IPS-18c (cell line): Measurements from ENCODE around the gene PROSER2.

Experiments used
- H3K4me3 ChIP-seq: 2 replicates; pipeline ENCODE4 v1.7.0; 2013; ENCODE audit warnings: low read depth, mild to moderate bottlenecking, low read length, moderate library complexity; ENCODE audit not compliant: insufficient read depth
- H3K9me3 ChIP-seq: one replicate; pipeline ENCODE4 v1.6.1; 2013; ENCODE audit warnings: mild to moderate bottlenecking, low read length, moderate library complexity; ENCODE audit not compliant: control insufficient read depth, insufficient read depth

The PROSER2 gene

DNA sequence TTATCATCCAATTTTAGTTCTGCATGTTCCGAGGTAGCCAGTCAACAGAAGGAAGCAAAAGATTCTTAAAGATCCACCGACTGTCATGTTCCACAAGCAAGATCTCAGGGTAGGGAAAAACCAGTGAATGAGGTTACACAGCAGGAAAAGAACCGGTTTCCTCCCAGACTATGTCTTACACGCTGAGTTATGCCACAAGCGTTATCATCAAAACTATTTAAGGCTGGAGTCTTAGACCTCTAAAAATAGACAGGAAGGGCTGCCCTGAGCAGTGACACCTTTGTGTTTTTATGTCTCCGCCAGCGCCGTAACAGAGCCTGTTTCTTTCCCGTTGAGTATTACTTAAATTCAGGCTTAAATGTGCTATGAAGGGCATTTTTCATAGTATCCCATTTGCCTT lies 48.3 kb downstream of the PROSER2 start:
- no peak overlapping the region for H3K4me3 ChIP-seq

DNA sequence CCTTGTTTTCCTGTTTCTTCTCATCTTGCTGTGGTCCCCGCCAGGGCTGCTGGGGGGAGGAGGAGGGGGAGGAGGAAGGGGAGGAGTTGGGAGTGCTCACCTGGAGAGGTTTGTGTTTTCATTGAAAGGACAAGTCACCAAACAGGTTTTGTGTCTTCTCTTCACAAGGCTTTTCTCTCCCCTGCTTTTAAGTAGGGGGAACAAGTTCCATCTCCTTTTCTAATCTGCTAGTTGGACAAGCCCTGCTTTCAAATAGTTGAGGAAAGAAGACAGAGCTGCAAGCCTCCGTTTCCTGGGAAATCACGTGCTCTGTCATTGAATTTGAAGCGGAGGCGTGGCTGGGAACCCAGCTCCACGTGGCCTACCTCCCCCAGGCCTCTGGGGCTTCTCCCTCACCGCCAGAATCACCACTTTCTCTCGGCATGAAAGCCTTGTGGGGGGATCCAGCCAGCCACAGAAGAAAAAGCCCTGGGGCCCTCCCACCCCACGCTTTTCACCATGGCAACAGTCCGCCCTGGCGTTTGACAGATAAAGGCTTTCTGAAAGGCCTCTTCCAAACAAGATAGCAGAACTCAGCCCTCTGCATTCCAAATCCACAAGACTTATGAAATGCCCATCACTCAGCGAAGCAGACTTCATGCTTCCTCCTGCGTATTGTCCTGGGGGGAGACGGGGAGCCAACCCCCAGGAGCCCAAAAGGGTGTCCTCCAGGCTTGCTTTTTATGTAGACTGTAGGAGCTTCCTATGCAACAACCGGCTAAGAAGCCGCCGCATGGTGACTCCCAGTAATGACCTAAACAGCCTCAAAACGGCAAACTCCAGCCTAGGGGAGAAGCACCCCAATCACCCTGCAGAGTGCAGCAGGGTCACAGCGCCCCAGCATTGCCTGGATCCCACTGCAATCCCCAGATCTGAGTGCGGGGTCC lies 51.7 kb downstream of the PROSER2 start:
- Histone ChIP-seq H3K9me3 (no peaks in the 10 kb centered on the region), H3K4me3 (no peak overlapping the region)

More for the DNA sequence above, 48.3 kb downstream of the PROSER2 start:
- no peaks in the 10 kb centered on the region for H3K9me3 ChIP-seq

DNA sequence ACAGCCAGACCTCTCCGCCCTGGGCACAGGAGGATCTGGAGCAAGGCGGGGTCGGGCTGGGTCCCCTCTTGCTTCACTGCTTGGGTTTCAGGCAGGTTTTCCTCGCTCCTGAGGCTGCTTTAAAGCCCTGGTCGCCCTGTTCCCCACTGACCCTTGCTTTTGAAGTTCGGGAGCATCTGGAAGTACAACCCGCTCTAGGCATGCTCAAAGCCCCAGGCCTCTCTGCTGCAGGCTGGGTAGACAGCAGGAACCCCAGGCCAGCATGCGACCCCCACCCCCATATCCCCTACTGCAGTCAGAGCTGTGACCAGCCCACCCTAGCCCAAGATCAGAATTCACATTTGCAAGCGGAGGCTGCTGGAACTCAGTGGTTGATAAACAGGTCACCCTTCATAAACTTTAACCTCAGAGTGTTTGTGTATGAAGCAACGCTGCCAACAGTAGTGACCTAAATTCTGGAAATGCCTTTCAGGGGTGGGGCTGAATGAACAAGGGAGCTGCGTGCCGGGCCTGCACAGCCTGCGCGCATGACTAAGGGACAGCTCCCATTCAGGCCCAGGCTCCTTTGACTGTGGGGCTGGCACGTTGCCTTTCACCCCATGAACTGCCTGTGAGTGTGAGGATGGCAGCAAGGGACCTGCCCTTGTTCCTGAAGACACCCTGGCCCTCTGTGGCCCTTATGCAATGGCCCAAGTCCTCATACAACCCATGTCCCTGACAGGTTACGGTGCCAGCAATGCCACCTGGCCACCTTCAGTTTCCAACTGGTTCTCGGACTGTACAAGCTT lies 52.5 kb downstream of the PROSER2 start:
- Histone ChIP-seq H3K9me3 (no peaks in the 10 kb centered on the region), H3K4me3 (no peak overlapping the region; the same call in 1 of the 2 replicates)

DNA sequence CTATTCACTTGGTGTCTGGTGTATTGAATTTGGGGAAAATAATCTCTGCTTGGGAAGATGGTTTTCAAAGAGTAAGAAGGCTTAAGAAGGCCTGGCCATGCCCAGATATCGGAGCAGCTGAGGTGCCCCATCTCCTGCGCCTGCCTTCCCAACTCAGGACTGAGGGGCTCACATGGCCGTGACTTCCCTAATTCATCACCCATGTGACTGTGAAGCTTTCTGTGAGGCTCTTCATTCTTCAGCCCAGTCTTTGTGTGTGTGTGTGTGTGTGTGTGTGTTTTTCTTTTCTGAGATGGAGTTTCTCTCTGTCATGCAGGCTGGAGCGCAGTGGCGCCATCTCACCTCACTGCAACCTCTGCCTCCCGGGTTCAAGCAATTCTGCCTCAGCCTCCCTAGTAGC lies 53.2 kb downstream of the PROSER2 start:
- H3K9me3 ChIP-seq, result no peaks in the 10 kb centered on the region

DNA sequence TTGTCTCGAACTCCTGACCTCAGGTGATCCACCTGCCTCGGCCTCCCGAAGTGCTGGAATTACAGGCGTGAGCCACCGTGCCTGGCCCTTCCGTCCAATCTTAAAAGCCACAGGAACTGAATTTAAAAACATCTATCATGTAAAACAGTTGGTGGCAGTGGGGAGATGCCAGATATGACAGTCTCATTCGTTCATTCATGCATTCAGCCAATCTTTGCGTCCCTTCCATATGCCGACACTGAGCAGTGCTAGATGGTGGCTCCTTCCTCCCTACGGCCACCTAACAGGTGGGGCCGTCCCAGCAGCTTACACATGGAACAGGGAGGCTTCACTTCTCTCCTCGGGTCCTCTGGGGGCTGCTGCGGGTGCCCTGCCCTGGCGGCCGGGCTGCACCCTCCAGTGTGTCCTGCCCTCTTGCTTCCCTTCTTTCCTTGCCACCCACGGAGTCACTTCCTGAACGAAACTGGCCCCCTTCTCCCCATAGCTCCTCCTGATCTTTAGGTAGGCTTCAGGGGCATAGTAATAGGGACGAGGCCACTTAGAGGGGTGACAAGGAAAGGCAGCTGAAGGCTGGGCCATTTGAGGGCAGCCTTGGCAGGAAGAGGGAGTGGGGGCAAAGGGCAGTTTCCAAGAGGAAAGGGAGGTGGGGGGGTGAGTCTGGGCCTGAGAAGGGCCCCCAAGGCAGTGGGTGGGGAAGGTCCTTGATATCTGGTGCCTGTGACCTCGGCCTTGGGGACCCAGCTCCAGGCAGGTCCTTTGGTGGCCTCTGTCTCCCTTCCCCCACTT lies 53.8 kb downstream of the PROSER2 start:
- H3K9me3 ChIP-seq, result no peaks in the 10 kb centered on the region
- no peak overlapping the region for H3K4me3 ChIP-seq

More for the DNA sequence above, 53.2 kb downstream of the PROSER2 start:
- H3K4me3 ChIP-seq, result no peak overlapping the region

DNA sequence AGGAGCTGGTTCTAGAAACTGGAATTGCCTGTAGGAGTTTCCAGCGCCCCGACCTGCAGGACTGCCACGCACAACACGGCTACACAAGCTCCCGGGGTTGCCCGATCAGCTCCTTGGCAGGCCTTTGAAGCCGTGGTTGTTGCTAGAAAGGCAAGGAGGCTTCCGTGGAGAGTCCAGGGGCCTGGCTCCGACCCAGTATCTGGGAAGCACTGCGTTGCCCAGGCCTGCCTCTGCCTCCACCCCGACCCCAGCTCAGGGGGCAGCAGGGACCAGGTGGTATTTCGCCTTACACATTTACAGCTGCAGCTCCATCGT lies 54.4 kb downstream of the PROSER2 start:
- Histone ChIP-seq H3K9me3 (no peaks in the 10 kb centered on the region), H3K4me3 (no peak overlapping the region)

DNA sequence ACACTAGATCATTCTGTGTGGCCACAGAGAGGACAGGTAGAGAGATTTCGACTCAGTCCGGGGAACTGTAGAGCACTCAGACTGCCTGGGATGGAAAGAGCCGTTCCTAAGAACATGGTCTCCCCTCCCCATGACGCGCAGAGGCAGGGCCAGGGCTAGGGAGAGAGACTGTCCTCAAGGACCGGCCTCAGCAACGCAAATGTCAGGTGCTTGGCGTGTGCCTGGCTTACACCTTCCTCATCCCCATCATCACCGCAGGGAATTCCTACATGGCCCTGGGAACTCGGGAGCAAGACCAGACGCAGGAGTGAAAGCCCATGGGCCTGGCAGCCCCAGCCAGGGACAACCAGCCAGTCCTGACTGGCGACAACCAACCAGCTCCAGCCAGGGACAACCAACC lies 55.6 kb downstream of the PROSER2 start:
- no peaks in the 10 kb centered on the region for H3K9me3 ChIP-seq
- H3K4me3 ChIP-seq, result no peak overlapping the region

DNA sequence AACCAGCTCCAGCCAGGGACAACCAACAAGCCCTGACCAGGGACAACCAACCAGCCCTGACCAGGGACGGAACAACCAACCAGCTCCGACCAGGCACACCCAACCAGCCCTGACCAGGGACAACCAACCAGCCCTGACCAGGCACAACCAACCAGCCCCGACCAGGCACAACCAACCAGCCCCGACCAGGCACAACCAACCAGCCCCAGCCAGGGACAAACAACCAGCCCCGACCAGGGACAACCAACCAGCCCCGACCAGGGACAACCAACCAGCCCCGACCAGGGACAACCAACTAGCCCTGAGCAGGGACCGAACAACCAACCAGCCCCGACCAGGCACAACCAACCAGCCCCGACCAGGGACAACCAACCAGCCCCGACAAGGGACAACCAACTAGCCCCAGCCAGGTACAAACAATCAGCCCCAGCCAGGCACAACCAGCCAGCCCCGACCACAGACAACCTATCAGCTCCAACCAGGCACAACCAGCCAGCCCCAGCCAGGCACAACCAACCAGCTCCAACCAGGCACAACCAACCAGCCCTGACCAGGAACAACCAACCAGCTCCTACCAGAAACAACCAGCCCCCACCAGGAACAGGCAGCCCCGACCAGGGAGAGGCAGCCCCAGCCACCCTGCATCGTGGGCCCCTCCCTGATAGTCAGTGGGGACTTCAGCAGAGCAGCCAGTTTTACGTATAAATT lies 56.4 kb downstream of the PROSER2 start:
- Histone ChIP-seq H3K9me3 (no peaks in the 10 kb centered on the region), H3K4me3 (no peak overlapping the region)

DNA sequence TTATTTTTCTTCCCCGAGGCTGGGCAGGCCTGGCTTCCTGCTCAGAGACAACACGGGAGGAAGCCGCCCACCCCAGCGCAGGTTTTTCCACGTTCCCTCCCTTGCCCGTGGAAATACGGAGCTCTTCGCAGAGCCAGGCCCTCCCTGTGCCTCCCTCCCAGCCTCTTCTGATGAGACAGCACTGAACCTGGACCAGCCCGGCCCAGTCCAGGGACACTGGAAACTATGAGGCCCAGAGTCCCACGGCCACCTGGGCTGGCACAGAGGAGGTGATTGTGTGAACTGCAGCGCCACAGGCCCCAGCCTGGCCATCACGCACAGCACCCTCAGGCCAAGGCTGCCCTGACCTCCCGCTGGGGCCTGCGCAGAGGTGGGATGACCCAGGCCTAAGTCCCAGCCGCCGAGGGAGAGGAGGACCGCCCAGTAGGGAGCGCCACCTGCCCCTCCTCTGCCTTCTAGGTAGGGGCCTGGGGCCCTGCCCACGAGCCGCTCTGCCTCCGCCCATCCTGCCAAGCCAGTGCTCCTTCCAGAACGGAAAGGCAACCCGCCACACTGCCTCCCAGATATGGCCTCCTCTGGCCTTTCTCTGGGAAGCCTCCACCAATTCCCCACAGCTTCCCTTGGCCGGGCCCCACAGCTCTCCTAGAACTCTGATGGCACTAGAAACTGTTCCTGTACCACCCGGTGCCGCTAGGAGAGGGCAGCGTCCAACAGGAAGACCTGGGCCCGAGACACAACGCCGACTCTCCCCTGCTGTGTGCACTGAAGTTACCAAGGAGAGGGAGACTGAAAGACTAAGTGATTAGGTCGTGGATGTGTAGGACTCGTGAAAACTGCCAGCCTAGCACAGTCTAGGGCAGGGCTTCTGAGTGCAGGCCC lies 57.2 kb downstream of the PROSER2 start:
- no peak overlapping the region for H3K4me3 ChIP-seq
- H3K9me3 ChIP-seq, result no peaks in the 10 kb centered on the region

DNA sequence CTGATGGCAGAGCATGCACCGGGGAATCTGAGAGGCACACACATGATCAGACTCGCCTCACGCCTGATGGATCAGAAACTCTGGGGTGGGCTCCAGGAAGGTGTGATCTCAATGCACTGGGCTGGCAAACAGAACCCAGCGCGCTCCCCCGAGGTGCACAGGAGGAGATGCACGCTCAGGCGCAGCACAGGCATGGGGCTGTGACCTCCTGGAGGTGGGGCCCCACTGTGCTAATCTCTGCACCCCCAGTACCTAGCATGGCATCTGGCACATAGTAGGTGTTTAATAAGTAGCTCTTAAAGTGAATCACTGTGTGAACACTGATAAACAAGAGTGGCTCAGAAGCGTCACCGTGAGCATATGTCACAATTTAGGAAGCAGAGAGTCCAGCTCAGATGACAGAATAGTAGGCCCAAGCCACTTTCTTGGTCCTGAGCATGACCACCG lies 57.9 kb downstream of the PROSER2 start:
- no peak overlapping the region for H3K4me3 ChIP-seq
- no peaks in the 10 kb centered on the region for H3K9me3 ChIP-seq

DNA sequence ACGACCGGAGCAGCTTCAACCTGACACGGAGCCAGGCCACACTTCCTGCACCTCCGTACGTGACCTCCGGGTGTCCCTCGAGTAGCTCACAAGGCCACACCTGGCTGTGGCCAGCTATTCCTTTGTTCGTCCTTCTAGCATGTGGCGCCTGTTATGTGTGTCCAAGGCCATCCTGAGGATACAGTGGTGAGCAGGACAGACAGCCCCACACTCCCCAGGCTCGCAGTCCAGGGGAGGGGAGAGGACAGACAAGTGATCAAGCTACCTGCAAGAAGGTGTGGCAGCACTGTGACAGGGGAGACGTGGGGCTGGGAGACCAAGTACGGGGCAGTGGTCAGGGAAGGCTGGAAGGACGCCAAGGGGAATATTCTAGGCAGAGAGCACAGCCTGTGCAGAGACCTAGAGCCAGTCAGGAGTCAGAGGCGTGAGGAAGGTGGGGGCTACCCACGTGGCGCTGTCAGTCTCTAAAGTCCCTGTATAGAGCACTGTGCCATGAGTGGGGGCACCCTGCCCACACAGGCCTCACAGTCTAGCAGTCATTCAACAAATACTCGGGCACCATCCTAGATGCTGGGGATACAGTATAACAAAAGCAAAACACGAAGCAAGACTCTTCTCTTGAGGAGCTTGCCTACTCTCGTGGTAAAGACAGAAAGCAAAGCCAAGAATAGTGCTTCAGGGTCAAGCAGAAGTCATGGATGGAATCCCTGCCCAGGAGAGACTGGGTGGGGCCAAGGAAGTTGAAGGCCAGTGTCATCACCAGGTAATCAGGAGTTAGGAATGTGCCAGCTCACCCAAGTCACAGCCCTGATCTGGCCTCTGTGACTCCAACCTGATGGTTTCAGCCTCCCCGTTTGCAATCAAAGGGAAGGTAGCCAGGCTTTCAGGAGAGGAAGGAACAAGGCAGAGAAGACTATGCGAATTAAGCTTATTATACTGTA lies 58.6 kb downstream of the PROSER2 start:
- Histone ChIP-seq H3K4me3 (no peak overlapping the region), H3K9me3 (no peaks in the 10 kb centered on the region)

DNA sequence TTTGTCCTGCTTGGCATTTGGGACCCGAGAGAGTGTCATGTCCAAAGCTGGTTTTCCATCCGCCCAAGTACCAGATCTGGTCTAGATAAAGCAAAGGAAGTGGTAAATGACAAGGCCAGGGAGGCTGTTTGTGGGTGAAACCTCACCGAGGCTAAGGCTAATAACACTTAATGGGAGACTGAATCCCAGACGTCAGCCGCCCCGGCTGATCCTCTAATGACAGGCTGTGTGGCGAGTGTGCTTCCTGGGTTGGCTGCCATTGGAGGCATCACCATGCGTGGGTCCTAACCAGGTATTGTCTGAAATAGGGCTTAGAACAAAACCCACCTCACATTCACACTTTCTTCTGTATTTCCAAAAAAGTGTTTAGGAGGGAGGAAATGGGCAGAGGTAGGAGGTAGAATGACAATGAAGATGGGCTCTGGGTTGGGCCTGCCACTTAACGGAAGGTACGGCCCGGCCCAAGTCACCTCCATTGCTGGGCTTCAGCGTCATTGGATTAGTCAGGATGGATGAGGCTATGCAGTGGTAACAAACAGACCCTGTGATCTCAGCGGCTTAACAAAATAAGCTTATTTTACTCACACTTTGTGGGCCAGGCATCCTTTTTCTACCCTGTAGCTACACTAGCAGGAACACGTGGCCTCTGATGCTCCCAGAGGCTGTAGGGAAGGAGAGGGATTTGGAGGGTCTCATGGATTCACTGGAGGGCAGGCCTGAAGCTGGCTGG lies 59.7 kb downstream of the PROSER2 start:
- H3K4me3 ChIP-seq, result no peak overlapping the region
- no peaks in the 10 kb centered on the region for H3K9me3 ChIP-seq

DNA sequence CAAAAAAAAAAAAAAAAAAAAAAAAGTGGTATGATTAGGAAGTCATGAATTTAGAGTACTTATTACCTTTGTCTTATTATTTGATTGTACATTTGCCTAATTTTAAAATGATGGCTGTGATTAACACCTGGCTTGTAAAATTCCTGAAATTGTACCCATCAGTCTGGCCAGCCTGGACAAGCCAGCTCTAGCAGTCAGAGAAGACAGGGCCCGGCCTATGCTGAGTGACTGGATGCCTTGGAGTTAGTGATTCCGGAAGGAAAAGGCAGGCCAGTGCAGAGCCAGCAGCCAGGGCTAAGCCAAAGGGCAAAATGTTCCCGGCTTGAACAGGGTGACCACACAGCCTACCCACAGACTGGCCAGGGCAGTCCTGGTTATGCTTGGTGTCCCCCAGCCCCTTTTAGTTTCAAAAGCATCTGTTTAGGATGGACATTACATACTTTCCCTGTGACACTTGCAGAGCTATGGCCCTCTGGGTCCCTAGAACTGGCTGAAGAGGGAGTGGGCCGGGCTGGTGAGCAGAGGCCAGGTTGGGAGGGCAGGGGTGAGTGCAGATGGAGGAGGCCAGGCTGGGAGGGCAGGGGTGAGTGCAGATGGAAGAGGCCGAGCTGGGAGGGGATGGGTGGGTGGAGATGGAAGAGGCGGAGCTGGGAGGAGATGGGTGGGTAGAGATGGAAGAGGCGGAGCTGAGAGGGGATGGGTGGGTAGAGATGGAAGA lies 61.7 kb downstream of the PROSER2 start:
- Histone ChIP-seq H3K9me3 (no peaks in the 10 kb centered on the region), H3K4me3 (no peak overlapping the region)

DNA sequence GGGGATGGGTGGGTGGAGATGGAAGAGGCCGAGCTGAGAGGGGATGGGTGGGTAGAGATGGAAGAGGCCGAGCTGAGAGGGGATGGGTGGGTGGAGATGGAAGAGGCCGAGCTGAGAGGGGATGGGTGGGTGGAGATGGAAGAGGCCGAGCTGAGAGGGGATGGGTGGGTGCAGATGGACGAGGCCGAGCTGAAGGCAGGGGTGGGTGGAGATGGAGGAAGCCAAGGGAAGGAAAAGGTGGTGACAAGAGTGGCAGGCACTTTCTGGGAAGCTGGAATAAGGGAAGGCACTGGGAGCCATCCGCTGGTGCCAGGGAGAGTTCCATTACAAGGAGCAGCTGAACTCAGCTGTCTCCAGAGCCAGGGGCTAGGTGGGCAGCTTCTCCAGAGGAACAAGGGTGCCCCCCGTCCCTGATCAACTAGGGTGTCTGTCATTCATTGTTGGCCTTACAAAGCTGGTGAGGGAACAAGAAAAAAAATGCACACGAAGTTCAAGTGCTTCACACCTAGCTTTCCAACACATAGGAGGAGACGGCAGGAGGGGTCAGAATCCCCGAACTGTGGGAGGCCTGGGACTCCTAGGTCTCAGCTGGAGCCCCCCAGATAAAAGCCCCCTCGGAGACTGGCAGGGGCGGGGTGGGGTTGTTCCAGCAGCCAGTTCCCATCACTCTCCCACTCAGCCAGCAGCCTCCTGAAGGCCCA lies 62.4 kb downstream of the PROSER2 start:
- Histone ChIP-seq H3K9me3 (no peaks in the 10 kb centered on the region), H3K4me3 (no peak overlapping the region)
